NCI-H2196 treated with DMSO at 0.1 percent for 48 hours (cell line): ENCODE results near the gene C2orf49.

Experiments
- DNase-seq: peaks from one replicate; lab custom pipeline; 2025; ENCODE audit not compliant: unreplicated experiment; lab: John Stamatoyannopoulos, UW

Gene C2orf49

GRCh38 chr2:105381101-105381668, 43.8 kb downstream of the C2orf49 start:
- DNase-seq, result no peak

GRCh38 chr2:105382177-105382576, 44.8 kb downstream of the C2orf49 start:
- DNase-seq, result no peak

- DNase-seq, result no peak
Observed at GRCh38 chr2:105383432-105384166, 46.3 kb downstream of the C2orf49 start.

- no peak for DNase-seq
Observed at GRCh38 chr2:105384216-105384615, 46.9 kb downstream of the C2orf49 start.

GRCh38 chr2:105384861-105385260, 47.5 kb downstream of the C2orf49 start:
- DNase-seq, result no peak

- DNase-seq, result no peak
Observed at GRCh38 chr2:105385731-105386540, 48.6 kb downstream of the C2orf49 start.

- no peak for DNase-seq
Observed at GRCh38 chr2:105387225-105387624, 49.9 kb downstream of the C2orf49 start.

GRCh38 chr2:105388971-105389381, 51.6 kb downstream of the C2orf49 start:
- DNase-seq, result no peak

GRCh38 chr2:105390454-105390853, 53.1 kb downstream of the C2orf49 start:
- DNase-seq, result no peak

GRCh38 chr2:105391058-105391627, 53.8 kb downstream of the C2orf49 start:
- no peak for DNase-seq

- DNase-seq, result no peak
Observed at GRCh38 chr2:105391763-105392662, 54.7 kb downstream of the C2orf49 start.

GRCh38 chr2:105393373-105394055, 56.2 kb downstream of the C2orf49 start:
- no peak for DNase-seq

GRCh38 chr2:105394951-105395611, 57.7 kb downstream of the C2orf49 start:
- no peak for DNase-seq

GRCh38 chr2:105395691-105396090, 58.4 kb downstream of the C2orf49 start:
- no peak for DNase-seq

- DNase-seq, result no peak
Observed at GRCh38 chr2:105396254-105397024, 59.1 kb downstream of the C2orf49 start.

- DNase-seq, result no peak
Observed at GRCh38 chr2:105397025-105397722, 59.8 kb downstream of the C2orf49 start.

GRCh38 chr2:105397953-105398335, 60.6 kb downstream of the C2orf49 start:
- no peak for DNase-seq
